NCI-H2081 treated with DMSO at 0.1 percent for 48 hours (cell line): Measurements from ENCODE around the gene MAN1C1.
"Not testable (repeated sequence)": the region's sequence is repeated elsewhere in the genome, so short reads cannot be mapped to it uniquely, and the experiment has no call there.

Source experiments
- DNase-seq: peaks from one replicate; lab custom pipeline; 2025; lab: John Stamatoyannopoulos, UW

The MAN1C1 gene

GRCh38 chr1:25716320-25716719 lies 99.7 kb downstream of the MAN1C1 start:
- DNase-seq = no peak

- DNase-seq = no peak
Measured at GRCh38 chr1:25718732-25719131, 102.1 kb downstream of the MAN1C1 start.

- DNase-seq = no peak
Measured at GRCh38 chr1:25720624-25721023, 104.0 kb downstream of the MAN1C1 start.

GRCh38 chr1:25723250-25723880 lies 106.8 kb downstream of the MAN1C1 start:
- no peak for DNase-seq

DNA sequence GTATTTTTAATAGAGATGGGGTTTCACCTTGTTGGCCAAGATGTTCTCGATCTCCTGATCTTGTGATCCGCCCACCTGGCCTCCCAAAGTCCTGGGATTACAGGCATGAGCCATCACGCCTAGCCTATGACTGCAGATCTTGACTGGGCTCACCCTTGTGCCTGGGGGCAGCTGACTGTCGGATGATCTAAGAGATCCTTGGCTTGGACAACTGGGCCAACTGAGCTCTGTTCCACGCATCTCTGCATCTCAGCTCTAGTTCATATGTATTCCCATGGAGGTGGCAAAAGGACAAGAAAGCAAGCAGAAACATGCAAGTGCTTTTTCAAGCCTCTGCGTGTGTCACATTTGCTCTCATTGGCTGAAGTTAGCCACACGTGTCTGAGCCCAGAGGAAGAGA lies 107.6 kb downstream of the MAN1C1 start:
- no peak for DNase-seq

DNA sequence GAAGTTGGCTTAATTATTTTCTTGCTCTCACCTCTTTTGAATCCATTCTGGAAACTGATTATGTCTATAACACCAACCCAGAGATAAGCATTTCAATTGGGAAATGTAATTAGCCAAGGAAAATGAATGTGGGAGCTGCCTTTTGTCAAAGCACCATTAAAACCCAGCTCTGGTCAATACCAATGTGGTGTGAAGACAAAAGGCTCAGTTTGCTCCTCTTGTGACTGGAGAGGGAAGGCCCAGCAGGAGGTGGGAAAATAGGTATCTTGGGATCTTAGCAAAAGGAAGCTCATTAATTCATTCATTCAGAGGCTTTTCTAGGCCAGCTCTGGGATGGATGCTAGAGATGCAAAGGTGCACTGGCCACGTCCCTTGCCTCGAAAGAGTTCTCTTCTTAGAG lies 108.4 kb downstream of the MAN1C1 start:
- no peak for DNase-seq

DNA sequence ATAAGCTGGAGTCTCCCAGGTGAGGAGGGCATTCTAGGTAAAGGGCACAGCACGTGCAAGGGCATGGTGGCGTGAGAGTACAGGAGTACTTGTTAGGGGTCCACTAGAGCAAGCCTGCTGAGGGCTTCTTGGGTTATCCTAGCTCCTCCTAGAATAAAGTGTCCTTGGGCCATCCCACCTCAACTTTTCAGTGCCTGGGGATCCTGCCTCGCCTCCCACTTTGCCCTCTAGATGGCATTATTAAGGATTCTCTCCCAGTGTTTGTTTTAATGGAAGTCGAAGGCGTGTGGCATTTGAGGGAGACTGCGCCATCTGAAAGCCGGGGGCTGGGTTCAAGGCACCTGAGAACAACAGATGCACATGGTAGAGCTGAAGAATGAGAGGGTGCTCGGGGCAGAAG lies 108.9 kb downstream of the MAN1C1 start:
- no peak for DNase-seq

DNA sequence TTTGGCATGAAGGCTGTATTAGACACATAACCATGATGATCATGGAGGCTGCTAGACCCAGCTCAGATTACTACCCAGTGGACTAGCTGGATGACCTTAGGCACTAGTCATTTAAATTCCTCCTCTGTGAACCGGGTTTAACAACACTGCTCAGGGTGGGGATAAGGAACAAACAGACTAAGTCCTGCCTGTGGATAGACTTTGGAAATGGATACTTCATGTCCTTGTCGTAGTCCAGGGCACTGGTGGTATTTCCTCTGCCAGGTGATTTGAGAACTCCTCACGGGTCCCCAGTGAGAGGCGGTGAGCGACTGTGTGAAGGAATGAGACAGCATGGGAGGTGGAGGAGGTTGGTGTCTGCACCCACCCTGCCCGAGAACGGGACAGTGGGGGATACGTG lies 110.5 kb downstream of the MAN1C1 start:
- no peak for DNase-seq

DNA sequence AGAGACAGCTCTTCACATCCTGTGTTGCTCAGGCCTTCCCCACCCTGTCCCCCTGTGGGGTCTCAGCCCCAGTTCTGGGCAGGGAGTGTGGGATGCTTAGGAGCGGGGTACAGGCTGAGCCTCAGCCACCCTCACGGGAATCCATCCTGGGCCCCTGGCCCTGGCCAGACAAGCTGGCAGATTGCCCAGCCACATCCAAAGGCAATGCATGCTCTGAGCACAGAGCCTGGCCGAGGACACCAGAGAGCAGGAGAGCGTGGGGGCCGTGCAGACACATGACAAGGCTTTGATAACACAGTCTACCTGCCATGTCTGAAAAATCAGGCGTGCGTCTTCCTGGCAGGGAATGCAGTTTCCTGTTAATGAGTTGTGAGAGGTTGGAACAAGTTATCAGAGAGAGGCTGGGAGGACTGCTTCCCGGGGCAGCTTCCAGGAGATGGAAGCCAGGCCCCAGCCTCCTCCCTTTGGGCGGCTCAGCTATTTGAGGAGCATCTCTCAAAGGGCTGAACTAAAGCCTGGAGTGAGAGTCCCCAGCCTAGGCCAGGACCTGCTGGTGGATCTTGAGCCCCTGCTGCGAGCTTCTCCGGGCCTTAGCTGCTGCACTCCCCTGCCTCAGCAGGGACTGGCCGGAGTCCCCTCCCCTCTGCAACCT lies 111.2 kb downstream of the MAN1C1 start:
- DNase-seq = no peak

GRCh38 chr1:25728301-25728935 lies 111.8 kb downstream of the MAN1C1 start:
- no peak for DNase-seq

- no peak for DNase-seq
Measured at GRCh38 chr1:25729045-25729444, 112.5 kb downstream of the MAN1C1 start.

GRCh38 chr1:25729790-25730644 lies 113.4 kb downstream of the MAN1C1 start:
- peak; percentile 21 for DNase-seq

- DNase-seq = no peak
Measured at GRCh38 chr1:25731148-25731547, 114.6 kb downstream of the MAN1C1 start.

DNA sequence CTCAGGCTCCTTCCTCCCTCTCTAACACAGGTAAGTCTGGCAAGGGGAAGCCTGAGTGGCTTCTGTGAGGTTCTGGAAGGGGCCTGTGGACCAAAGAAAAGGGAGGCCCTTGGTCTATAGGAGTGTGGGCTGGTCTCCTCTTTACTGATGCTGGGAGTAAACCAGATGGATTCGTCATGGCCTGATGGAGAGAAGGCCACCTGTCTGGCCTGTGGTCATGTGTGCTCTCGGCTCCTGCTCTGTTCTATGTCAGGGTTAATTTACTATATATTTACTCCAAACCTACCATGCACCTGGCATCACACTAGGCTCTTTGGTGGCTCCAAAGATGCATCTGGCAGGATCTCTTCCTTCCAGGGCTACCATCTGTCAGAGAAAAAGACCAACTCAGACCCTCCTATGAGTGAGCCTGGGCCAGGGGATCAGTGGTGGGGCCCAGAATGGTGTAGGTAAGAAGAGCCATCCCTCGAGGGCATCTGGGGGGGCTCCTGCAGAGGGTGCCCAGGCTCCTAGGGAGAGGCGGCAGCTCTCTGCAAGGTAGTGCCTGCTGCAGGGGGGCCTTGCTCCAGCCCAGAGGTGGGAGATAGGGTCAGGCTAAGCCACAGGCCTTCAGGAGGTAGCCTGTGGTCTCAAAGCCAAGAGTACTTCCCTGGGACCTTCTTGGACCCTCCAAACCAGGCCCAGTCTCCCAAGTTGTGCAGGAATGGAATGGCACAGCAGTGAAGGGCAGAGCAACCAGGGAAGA lies 115.2 kb downstream of the MAN1C1 start:
- DNase-seq = no peak

DNA sequence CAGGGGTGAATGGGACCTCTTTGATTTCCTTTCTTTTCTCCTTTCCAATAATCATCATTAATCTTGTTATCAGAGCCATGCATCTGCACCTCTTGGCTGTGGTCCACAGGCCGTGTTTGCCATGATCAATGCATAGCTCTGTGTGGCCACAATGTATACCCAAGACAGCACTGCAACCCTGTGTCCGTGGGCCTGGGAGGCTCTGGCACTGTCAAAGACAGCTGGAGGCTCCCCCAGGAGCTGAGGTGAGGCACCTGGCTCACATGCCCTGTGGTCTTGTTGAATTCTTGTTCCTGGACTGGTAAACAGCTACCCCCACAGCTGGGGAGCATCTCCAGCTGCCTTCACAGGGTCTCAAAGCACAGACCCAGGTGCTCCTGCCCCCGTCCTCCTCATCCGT lies 116.2 kb downstream of the MAN1C1 start:
- DNase-seq = no peak

DNA sequence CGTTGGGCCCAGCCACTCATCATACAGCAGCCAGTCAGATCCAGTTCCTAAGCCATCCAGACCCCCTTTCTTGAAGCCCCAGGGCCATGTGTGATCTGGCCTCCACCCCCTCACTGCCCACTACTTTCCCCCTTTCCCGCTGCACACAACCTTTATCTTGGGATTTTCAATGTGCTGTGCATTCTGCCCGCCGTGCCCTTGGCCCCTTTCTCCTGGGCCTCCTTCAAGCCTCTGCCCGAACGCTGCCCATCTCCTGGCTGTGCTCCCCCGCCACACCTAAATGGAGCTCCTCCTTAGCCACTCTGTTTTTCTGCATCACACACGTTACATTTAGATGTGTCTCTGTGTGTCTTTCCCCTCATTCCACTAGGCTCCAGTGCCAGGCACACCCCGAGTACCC lies 116.7 kb downstream of the MAN1C1 start:
- DNase-seq = no peak

DNA sequence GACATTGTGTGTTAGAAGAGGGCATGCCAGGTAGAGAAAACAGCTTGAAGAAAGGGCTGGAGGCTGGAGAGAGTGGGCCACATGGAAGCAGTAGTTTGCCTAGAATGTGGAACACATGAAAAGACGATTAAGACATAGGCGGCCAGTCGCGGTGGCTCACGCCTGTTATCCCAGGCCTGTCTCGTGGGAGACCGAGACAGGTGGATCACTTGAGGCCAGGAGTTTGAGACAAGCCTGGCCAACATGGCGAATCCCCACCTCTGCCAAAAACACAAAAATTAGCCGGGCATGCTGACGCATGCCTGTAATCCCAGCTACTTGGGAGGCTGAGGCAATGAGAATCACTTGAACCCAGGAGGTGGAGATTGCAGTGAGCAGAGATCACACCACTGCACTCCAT lies 118.4 kb downstream of the MAN1C1 start:
- not testable (repeated sequence) for DNase-seq

GRCh38 chr1:25735956-25736529 lies 119.5 kb downstream of the MAN1C1 start:
- DNase-seq = no peak

GRCh38 chr1:25737130-25737529 lies 120.5 kb downstream of the MAN1C1 start:
- DNase-seq = no peak

GRCh38 chr1:25738499-25738898 lies 121.9 kb downstream of the MAN1C1 start:
- DNase-seq = no peak

- DNase-seq = no peak
Measured at GRCh38 chr1:25739341-25739740, 122.8 kb downstream of the MAN1C1 start.

GRCh38 chr1:25740071-25740470 lies 123.5 kb downstream of the MAN1C1 start:
- DNase-seq = no peak
